Panc1 (cell line): Measurements from ENCODE around the gene SCEL.

Experiments
- SIN3A ChIP-seq: IDR thresholded peaks from 2 replicates; pipeline ENCODE4 v1.6.1; 2012; ENCODE audit warnings: low read depth, mild to moderate bottlenecking, low read length, moderate library complexity, borderline replicate concordance; ENCODE audit not compliant: insufficient read depth
- TF ChIP-seq, protein P1 (sequence below): fragments of 450-650 bp; IDR thresholded peaks from 2 replicates; pipeline ENCODE4 v1.5.1; 2017; ENCODE audit warnings: mild to moderate bottlenecking

DNA sequence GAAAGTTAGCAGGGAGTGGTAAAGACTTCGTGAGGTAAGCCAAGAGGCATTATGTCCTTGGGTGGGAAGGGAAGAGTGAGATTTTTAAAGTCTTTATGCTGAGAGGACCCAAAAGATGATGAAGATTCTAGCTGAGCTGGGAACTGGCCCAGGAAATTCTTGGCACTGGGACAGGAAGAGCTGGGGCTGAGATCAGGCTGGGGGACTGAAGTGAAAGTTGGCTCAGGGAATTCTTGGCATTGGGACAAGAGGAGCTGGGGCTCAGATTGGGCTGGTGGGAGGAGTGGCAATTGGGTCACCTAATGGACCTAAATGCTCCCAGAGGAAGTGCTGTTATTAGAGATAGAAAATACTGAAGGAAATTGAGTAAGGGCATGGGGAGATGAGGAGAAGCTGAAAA, 8.8 kb downstream of the SCEL start:
- TF ChIP-seq SIN3A, result no peak
- TF ChIP-seq, protein P1, sequence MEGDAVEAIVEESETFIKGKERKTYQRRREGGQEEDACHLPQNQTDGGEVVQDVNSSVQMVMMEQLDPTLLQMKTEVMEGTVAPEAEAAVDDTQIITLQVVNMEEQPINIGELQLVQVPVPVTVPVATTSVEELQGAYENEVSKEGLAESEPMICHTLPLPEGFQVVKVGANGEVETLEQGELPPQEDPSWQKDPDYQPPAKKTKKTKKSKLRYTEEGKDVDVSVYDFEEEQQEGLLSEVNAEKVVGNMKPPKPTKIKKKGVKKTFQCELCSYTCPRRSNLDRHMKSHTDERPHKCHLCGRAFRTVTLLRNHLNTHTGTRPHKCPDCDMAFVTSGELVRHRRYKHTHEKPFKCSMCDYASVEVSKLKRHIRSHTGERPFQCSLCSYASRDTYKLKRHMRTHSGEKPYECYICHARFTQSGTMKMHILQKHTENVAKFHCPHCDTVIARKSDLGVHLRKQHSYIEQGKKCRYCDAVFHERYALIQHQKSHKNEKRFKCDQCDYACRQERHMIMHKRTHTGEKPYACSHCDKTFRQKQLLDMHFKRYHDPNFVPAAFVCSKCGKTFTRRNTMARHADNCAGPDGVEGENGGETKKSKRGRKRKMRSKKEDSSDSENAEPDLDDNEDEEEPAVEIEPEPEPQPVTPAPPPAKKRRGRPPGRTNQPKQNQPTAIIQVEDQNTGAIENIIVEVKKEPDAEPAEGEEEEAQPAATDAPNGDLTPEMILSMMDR, result no peak
